ENCODE data around the gene EXOC1.
"Not testable (repeated sequence)": the region's sequence is repeated elsewhere in the genome, so short reads cannot be mapped to it uniquely, and the experiment has no call there.

Gene EXOC1

DNA sequence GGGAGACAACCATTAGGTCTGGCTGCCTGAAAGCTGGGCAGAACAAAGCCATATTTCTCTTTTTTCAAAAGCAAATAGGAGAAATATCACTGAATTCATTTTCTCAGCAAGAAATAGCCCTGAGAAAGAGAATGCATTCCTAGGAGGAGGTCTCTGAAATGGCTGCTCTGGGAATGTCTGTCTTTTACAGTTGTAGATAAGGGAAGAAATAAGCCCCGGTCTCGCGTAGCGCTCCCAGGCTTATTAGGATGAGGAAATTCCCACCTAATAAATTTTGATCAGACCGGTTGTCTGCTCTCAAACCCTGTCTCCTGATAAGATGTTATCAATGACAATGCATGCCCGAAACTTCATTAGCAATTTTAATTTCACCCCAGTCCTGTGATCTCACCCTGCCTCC lies 82.5 kb downstream of the EXOC1 start:
- not testable (repeated sequence) for DNase-seq (ENCODE audit: low read depth, low spot score); H3K4me3 ChIP-seq (ENCODE audit: low read length)

DNA sequence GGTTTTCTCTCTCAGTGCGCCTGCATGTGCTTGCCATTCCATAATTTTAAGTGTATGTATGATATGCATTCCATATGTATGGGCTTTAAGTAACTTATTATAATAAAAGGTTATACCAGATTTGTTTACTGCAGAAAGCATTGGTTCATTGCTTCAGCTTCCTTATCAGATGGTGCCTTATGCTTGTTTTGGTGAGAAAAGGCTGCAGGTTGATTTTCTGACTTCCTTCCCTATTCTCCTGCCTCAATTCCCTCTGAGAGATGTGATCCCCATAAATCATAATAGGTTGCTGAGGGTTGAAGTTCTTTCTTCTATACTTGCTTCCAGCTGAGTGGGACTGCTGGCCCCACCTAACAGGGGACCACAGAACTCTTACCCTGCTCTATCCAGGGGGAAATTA lies 85.0 kb downstream of the EXOC1 start:
- H3K4me3 ChIP-seq (ENCODE audit: low read length) = no peak overlapping the region
- no peak for DNase-seq (ENCODE audit: low read depth, low spot score)

GRCh38 chr4:55939421-55939820 lies 86.0 kb downstream of the EXOC1 start:
- no peak overlapping the region for H3K4me3 ChIP-seq (ENCODE audit: low read length)
- no peak for DNase-seq (ENCODE audit: low read depth, low spot score)

DNA sequence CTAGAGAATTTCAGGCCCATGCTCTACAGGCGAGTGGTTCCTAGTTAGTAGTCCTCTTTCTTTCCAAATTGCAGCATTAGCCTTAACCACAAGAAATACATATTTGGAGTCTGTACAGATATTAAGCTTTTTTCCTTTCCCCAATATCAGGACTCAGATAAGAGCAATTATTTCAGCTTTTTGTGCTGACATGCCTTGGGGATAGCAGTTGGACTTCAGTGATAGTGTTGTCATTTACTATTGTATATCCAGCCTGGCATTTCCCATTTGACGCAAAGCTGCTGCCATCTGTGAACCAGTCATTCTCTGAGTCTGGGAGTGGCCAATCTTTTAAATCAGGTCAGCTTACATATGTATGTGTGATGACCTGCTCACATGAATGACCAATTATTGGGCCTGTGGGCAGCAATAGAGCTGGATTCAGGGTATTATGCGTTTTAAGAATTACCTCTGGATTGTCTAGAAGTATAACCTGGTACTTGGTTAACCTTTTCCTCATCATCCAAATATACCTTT lies 88.5 kb downstream of the EXOC1 start:
- H3K4me3 ChIP-seq (ENCODE audit: low read length) = no peak overlapping the region
- DNase-seq (ENCODE audit: low read depth, low spot score) = no peak

GRCh38 chr4:55947254-55947882 lies 93.9 kb downstream of the EXOC1 start:
- no peak for DNase-seq (ENCODE audit: low read depth, low spot score)
- H3K4me3 ChIP-seq (ENCODE audit: low read length) = no peak overlapping the region

DNA sequence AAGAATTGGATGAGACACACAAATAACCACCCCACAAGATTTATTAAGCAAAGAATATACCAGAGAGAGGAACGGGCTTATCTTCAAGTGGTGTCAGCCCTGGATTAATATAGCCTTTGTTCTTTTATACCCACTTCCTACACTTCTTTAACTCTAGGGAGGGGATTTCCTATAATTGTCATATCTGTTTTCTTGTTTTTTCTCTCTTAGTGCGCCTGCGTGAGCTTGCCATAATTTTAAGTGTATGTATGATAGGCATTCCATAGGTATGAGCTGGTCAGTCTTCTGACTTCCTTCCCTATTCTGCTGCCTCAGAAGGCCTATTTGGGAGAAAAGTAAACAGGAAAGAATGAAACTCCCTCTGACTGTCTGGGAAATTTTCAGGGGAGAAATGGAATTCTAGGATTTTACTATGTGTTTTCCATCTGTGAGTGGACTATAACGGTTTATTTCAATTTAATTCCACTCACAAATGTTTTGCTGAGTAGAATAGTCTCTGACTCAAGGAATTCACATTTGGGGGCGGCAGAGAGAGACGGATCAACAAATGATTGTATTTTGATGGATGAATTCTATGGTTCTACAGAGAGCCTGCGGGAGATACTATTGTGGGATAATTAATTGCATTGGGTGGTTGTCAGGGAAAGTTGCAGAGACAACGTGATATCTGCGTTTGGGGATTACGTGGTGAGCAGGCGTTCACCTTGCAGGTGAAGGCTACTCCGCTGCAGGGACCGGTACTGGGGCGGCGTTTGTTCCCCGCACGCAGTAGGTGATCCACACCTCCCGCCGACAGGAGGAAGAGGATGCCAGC lies 94.7 kb downstream of the EXOC1 start:
- peak; percentile 57 for DNase-seq (ENCODE audit: low read depth, low spot score)
- H3K4me3 ChIP-seq (ENCODE audit: low read length) = peak overlapping the region; percentile 84

- peak; percentile 81 for DNase-seq (ENCODE audit: low read depth, low spot score)
- H3K4me3 ChIP-seq (ENCODE audit: low read length) = peak within 1 kb of the TSS; percentile 84
These were observed 95.5 kb downstream of the EXOC1 start, which contains the start of gene CEP135 for GRCh38 chr4:55948726-55949481. CEP135 (plus strand) TSS chr4:55948945; CDS start chr4:55952131, 3,186 bp downstream.

GRCh38 chr4:55949482-55949802 lies 96.0 kb downstream of the EXOC1 start:
- DNase-seq (ENCODE audit: low read depth, low spot score) = peak; percentile 53
- peak overlapping the region; percentile 84 for H3K4me3 ChIP-seq (ENCODE audit: low read length)

DNA sequence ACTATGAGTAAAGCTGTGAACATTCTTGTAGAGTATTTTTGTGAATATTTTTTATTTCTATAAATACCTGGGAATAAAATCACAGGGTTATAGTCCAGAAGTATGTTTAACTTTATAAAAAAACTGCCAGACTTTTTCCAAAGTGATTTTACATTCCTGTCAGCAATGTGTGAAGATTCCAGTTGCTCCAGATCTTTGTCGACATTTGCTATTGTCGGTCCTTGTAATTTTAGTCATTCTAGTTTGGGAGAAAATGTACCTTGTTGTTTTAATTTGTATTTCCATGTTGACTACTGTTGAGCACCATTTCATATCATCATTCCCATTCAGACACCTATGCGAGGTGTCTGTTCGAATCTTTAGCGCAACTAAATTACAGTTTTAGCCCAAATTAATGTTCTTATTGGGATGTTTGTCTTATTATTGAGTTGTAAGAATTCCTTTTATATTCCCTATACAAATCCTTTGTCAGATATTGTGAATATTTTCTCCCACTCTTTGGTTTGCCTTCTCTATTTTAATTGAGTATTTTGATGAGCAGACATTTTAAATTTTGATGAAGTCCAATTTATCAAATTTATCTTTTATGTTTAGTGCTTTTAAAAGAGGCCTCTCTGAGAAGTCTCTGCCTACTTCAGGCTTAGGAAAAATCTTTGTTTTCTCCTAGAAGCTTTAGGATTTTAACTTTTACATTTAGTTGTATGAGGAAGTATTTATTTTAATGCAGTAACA lies 97.9 kb downstream of the EXOC1 start:
- no peak overlapping the region for H3K4me3 ChIP-seq (ENCODE audit: low read length)
- no peak for DNase-seq (ENCODE audit: low read depth, low spot score)
